Fibroblast of villous mesenchyme (primary cell): ENCODE data around the gene RFC4. TPM values are rescaled to one million over a fixed set of nuclear protein-coding genes. Genes with fewer than 3 reads are reported as not detected.

Experiments
- DNase-seq: peaks from one replicate; pipeline ENCODE4 v3.0.0-alpha.2; 2010; ENCODE audit warnings: low read depth
- H3K4me3 ChIP-seq: 2 replicates; pipeline ENCODE4 v1.5.1; 2011; ENCODE audit warnings: low read depth, mild to moderate bottlenecking, low read length
- CTCF ChIP-seq: IDR thresholded peaks from 2 replicates; pipeline ENCODE4 v1.5.1; 2012; ENCODE audit warnings: low read depth, mild to moderate bottlenecking, low read length; ENCODE audit not compliant: insufficient read depth
- small RNA-seq: library from RNA; depleted of rRNA; stranded (forward); fragments of <200 nt; gene quantifications from one replicate; pipeline ENCODE3, GENCODE V24; 2012
- total RNA-seq: library from RNA; depleted of rRNA; stranded (reverse); fragments of >200 nt; gene quantifications from 2 replicates; pipeline ENCODE4 v1.2.3, GENCODE V29; 2012

RFC4 gene
- total RNA-seq, 1 donor: 25.5 TPM

GRCh38 chr3:186743666-186744065, 62.6 kb downstream of the RFC4 start:
- TF ChIP-seq CTCF: no peak

GRCh38 chr3:186742618-186743380, 63.5 kb downstream of the RFC4 start:
- no peak overlapping the region for H3K4me3 ChIP-seq
- peak; percentile 71 for DNase-seq
- TF ChIP-seq CTCF: no peak

More at GRCh38 chr3:186743666-186744065, 62.6 kb downstream of the RFC4 start:
- DNase-seq: no peak
- no peak overlapping the region for H3K4me3 ChIP-seq

Small RNAs within 50 kb of the gene (small RNA-seq; reads per million reads assigned to genes)
- gene RF00092 (not detected), gene RNU6-1105P (not detected), gene SNORA4 (not detected), gene SNORA63 (not detected), gene SNORA81 (not detected), gene SNORD2 (not detected)

Other genes with a start within 250 kb of the RFC4 start
- 10.3 and 25.9 TPM in 2 replicates for gene TBCCD1, start 239.1 kb downstream of the RFC4 start, total RNA-seq
- 40.9 and 60.5 TPM in 2 replicates for gene DNAJB11, start 235.8 kb downstream of the RFC4 start, total RNA-seq
- gene AHSG, start 193.4 kb downstream of the RFC4 start, total RNA-seq: not detected in 2 replicates
- not detected in 2 replicates for gene FETUB, start 166.1 kb downstream of the RFC4 start, total RNA-seq
- gene HRG, start 140.5 kb downstream of the RFC4 start, total RNA-seq: not detected in 2 replicates
- not detected in 2 replicates for gene KNG1, start 89.1 kb downstream of the RFC4 start, total RNA-seq
- gene EIF4A2, start 22.9 kb downstream of the RFC4 start, total RNA-seq: 319 and 691 TPM in 2 replicates
- gene ADIPOQ, start 36.2 kb upstream of the RFC4 start, total RNA-seq: not detected in 2 replicates
- 1.3 and 1.6 TPM in 2 replicates for gene ST6GAL1, start 124.0 kb upstream of the RFC4 start, total RNA-seq